Retinal pigment epithelial cell (primary cell): ENCODE data around the gene VN1R5.

ENCODE experiments used
- DNase-seq: peaks from one replicate; pipeline ENCODE4 v3.0.0-alpha.2; 2010; ENCODE audit warnings: low read depth
- H3K4me3 ChIP-seq: 2 replicates; pipeline ENCODE4 v1.5.1; 2011; ENCODE audit warnings: mild to moderate bottlenecking, low read length, control low read depth, moderate library complexity
- CTCF ChIP-seq: conservative IDR thresholded peaks from 2 replicates; pipeline ENCODE4 v1.5.1; 2011; ENCODE audit warnings: low read depth, low read length, control low read depth, inconsistent platforms

Gene VN1R5

GRCh38 chr1:247299723-247300381 is 44.0 kb downstream of the VN1R5 start:
- H3K4me3 ChIP-seq = no peak overlapping the region
- no peak for DNase-seq
- TF ChIP-seq CTCF = no peak

- no peak for TF ChIP-seq CTCF
- DNase-seq = no peak
- no peak overlapping the region for H3K4me3 ChIP-seq
These were observed 44.8 kb downstream of the VN1R5 start for GRCh38 chr1:247300491-247301175.

- H3K4me3 ChIP-seq = no peak overlapping the region
- no peak for TF ChIP-seq CTCF
- no peak for DNase-seq
These were observed 45.3 kb downstream of the VN1R5 start for GRCh38 chr1:247301176-247301540.

GRCh38 chr1:247303216-247303615 is 47.3 kb downstream of the VN1R5 start:
- no peak for DNase-seq
- no peak overlapping the region for H3K4me3 ChIP-seq
- no peak for TF ChIP-seq CTCF

GRCh38 chr1:247304031-247304430 is 48.2 kb downstream of the VN1R5 start:
- H3K4me3 ChIP-seq = no peak overlapping the region
- no peak for DNase-seq
- TF ChIP-seq CTCF = no peak
